ACHN (cell line): ENCODE measurements around the gene FAR1.
"Not testable (repeated sequence)": the region's sequence is repeated elsewhere in the genome, so short reads cannot be mapped to it uniquely, and the experiment has no call there.

ENCODE experiments used
- DNase-seq: peaks from one replicate; pipeline ENCODE4 v3.0.0-alpha.2; 2015
- in situ Hi-C: cut with HindIII; loops from 2 replicates; pipeline ENCODE4 v1.10.0; 2017; ENCODE audit warnings: low sequenced_read_pairs, low pct_ligation_motif_present, low pct_unique_long_range_greater_than_20kb

Gene FAR1, protein sequence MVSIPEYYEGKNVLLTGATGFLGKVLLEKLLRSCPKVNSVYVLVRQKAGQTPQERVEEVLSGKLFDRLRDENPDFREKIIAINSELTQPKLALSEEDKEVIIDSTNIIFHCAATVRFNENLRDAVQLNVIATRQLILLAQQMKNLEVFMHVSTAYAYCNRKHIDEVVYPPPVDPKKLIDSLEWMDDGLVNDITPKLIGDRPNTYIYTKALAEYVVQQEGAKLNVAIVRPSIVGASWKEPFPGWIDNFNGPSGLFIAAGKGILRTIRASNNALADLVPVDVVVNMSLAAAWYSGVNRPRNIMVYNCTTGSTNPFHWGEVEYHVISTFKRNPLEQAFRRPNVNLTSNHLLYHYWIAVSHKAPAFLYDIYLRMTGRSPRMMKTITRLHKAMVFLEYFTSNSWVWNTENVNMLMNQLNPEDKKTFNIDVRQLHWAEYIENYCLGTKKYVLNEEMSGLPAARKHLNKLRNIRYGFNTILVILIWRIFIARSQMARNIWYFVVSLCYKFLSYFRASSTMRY

DNA sequence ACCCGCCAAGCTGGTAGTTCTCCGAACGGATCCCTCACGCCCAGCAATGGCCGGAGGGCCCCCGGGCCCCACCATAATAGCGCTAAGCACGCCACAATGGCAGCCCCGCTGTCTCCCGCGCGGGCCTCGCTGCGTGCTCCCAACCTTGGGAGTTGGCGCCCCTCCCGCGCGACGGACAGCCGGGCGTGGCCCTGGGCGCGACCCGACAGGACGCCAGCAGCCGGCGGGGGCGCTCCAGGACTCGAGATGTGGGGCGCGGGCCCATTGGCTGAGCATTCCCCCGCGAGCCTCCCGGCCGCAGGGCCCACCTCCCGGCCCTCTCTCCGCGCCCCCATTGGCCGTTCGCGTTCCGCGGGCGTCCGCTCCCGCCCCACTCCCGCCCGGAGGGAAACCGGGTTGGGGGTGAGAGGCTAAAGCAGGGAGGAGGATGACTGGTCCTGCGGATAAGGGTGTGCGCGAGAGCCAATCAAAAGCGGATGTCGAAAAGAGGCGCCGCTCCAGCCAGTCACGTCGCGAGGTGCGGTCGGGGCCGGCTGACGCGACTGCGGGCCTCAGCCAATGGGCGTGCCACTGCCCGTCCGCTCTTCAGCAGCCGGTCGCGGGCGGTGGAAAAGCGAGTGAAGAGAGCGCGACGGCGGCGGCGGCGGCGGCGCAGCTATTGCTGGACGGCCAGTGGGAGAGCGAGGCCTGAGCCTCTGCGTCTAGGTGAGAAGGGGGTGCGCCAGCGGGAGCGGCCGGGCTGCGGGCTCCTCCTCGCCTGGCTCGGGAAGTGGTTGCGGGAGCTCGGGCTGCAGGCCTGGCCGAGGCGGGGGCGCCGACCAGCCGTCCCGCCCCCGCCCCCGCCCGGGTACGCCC is at the start of gene FAR1:
FAR1 (plus strand) TSS at position 567 of the 855 bp plus-strand sequence. CDS start 26,098 bp downstream, outside the sequence.
- in situ Hi-C loops: no loop called here
- DNase-seq: peak; percentile 96

DNA sequence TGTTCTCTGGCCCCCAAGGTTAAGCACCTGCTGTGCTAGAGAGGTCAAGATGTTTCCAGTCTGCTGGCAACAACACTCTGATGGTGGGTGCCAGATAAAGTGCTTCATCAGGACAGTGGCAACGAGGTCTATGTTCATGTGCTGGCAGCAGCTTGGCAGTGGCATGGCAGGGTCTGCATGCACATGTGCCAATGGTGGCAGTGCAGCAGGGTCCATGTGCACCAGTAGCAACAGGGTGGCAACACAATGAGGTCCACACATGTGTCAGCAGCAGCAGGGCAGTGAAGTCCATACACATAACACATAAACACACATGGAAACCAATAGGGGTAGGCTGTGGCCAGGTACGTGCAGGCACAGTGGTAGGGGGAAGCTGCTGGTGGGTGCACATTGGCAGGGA is 48.4 kb upstream of the FAR1 start:
- DNase-seq: no peak
- in situ Hi-C loops: no loop called here

DNA sequence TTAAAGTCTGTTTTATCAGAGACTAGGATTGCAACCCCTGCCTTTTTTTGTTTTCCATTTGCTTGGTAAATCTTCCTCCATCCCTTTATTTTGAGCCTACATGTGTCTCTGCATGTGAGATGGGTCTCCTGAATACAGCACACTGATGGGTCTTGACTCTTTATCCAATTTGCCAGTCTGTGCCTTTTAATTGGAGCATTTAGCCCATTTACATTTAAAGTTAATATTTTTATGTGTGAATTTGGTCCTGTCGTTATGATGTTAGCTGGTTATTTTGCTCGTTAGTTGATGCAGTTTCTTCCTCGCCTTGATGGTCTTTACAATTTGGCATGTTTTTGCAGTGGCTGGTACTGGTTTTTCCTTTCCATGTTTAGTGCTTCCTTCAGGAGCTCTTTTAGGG is 41.6 kb upstream of the FAR1 start:
- in situ Hi-C loops: not testable (repeated sequence)

DNA sequence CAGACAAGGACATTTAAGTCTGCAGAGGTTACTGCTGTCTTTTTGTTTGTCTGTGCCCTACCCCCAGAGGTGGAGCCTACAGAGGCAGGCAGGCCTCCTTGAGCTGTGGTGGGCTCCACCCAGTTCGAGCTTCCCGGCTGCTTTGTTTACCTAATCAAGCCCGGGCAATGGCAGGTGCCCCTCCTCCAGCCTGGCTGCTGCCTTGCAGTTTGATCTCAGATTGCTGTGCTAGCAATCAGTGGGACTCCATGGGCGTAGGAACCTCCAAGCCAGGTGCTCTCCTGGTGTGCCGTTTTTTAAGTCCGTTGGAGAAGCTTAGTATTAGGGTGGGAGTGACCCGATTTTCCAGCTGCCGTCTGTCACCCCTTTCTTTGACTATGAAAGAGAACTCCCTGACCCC is 39.8 kb upstream of the FAR1 start:
- in situ Hi-C loops, DNase-seq: not testable (repeated sequence)

More for the DNA sequence above, 41.6 kb upstream of the FAR1 start:
- not testable (repeated sequence) for DNase-seq

DNA sequence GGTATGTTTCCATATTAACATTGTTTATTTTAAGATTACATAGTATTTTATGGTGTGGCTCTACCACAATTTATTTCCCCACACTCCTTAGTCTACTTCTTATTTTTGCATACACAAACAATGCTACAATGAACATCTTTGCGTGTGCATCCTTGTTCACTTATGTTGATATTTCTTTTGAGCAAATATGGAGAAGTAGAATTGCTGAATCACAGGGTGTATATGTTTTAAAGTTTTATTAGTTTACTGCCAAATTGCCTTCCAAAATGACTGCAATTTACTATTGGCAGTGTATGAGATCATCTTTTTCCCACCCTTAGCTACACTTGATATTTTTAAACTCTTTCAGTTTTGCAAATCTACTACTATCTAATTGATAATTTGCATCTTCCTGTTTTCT is 38.7 kb upstream of the FAR1 start:
- DNase-seq: no peak
- in situ Hi-C loops: no loop called here

DNA sequence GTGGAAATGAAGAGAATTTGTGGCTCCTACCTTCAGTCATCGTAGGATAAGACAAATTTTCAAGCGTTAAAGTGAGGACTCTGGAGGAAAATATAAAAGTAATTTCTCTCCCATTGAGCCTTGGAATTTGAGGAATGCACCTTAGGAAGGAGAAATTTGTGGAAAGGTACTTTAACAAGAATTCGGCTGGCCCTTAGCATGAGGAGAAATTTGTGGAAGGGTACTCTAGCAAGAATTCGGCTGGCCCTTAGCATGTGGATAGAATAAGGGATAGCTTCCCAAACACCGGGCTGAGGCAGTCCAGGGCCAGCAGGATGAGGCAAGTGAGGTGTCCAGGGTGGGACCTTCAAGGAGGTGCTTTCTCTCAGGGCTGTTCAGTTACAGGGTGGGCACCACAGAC is 33.2 kb upstream of the FAR1 start:
- no peak for DNase-seq
- in situ Hi-C loops: no loop called here

DNA sequence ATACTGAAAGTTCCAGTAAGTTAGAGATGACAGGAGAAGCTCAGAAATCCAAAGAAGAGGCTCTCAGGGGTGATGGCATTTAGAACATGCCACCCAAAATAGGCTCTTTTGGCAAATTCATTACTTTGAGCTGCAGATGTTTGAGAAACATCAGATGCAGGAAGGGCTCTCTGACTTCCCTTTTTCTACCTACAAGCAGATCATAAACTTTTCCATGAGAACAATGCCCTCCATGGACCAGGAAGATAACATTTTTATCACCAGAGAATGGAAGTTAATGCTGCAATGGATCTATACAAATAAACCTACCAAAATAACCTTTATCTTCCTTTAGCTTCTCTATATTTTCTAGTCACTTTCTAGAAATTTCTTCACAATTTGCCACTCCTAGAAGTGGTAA is 32.7 kb upstream of the FAR1 start:
- no peak for DNase-seq
- in situ Hi-C loops: no loop called here

DNA sequence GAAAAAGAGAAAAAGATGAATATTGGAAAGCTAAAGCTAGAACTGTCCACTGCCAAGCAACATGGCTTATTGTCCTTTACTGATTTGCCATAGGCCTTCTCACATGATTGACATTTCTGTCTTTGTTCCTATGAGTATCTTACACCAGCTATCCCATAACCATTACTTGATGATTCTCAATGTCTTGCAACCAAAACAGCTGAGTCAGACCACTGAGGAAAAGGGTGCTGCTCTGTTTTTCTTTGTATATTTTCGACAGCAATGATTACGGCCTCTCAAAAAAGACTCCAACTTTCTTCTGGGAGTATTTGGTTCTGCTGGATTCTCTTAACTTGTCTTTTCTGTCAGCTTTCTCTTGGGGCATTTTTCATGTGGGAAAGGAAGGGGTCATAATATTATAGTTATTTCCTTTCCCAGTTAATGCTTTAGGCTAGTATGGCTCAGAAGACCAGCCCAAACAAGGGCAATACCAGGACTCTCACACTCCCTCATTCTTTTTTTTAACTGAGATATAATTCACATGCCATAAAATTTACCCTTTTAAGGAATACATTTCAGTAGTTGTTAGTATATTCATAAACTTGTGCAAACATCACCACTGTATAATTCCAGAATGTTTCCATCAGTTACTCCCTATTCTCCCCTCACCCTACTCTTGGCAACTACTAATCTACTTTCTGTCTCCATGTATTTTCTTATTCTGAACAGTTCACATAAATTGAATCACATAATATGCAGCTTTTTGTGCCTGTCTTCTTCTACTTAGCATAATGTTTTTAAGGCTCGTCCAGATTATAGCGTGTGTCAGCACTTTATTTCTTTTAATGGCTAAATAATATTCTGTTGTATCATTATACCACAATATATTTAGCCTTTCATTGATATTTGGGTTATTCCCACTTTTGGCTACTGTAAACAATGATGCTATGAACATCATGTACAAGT is 31.1 kb upstream of the FAR1 start:
- DNase-seq: no peak
- in situ Hi-C loops: no loop called here

DNA sequence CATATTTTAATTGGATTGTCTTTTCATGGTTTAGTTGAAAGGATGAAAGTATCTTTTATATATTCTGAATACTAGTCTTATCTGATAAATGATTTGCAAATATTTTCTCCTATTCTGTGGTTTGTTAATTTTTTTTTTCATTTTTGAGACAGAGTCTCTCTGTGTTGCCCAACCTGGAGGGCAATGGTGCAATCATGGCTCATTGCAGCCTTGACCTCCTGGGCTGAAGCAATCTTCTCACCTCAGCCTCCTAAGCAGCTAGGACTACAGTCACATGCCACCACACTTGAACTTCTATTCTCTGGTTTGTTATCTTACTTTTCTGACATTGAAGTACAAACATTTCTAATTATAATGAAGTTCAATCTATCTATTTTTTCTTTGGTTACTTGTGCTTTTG is 30.0 kb upstream of the FAR1 start:
- no peak for DNase-seq
- in situ Hi-C loops: no loop called here

DNA sequence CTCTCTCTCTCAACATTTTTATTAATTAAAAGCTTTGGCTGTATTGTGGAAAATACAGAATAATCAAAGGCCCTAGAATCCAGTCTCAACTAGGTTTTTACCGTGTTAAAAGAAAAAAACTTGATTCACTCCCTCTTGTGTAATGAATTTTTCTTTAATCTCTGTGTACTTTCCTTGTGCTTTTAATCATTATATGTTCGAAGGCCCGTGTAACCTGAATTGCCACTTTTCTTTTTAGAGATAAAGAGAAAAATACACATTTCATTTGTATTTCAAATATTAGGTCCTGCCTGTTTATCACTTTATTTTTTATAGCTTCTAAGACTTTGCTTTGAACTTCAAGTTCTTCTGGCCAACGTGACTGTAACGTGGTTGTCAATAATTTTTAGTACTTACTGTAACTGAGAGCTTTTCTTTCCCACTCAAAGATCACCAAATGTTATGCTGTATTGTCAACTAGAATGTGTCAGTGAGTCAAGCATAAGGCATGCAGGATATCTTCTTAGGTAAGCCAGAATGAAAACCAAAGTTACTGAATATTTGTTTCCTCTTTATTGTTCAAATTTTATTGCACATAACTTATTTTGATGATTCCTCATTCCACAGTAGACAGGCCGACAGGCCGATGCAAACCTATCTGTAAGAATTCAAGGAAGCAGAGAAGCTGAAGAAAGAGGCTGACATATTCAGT is 23.3 kb upstream of the FAR1 start:
- DNase-seq: peak; percentile 5
- in situ Hi-C loops: no loop called here

DNA sequence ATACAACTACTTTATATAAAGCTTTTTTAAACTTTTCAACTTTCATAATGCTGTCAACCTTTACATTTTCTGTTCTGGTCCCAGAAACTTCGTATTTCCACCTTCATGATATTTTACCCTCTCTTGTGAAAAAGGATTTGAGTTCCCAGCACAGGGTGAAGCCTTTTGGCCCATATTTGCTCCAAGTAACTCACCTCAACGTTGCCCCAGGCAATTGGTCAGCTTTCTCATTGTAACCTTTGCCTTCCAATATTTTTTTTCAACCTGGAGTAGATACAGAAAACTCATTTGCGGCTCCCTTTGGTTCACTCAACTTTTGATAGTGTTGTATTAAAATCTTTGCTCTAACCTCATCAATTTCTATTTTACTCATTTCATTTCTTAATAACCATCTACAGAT is 21.1 kb upstream of the FAR1 start:
- in situ Hi-C loops: no loop called here
- no peak for DNase-seq

DNA sequence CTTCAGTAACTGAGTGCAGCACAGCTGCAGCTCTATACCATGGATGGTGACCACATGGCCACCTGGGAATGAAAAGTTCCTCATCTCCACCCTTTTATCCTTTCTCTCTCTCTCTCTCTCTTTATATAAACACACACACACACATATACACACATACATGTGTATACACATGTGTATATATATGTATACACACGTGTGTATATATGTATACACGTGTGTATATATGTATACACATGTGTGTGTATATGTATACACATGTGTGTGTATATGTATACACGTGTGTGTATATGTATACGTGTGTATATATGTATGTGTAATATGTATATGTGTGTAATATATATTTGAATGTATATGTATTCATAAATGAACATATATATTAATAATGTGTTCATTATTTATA is 18.8 kb upstream of the FAR1 start:
- DNase-seq: no peak
- in situ Hi-C loops: no loop called here

DNA sequence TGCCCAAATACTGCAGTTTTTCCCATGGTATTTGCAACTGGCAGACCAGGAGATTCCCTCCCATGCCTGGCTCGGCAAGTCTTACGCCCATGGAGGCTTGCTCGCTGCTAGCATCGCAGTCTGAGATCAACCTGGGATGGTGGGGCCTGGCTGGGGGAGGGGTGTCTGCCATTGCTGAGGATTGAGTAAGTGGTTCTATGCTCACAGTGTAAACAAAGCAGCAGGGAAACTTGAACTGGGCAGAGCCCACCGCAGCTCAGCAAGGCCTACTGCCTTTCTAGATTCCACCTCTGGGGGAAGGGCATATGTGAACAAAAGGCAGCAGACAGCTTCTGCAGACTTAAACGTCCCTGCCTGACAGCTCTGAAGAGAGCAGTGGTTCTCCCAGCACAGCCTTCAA is 17.0 kb upstream of the FAR1 start:
- in situ Hi-C loops: not testable (repeated sequence)

DNA sequence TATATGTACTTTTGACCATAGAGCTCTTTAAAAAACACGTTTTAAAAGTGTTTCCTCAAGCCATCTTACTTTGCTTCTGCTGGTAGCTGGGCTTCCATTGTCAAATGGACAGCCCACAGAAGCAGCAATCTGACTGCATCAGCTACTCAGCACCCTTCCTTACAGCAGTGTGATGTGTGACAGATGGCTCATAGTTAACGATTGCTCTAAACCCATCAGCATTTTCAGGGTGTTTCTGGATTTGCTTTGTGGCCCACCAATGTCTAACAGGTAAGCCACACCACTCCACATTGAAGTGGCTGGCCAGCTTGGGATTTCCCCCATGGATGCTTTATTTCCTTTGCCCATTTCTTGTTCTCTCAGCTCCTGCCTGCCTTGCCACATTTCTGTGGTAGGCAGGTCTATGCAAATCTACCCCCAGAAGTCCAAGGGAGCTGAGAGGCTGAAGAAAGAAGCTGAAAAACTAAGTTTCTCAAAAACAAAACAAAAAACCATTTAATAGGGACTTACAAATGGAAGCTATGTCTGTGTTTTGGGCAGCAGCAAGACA is 7.3 kb upstream of the FAR1 start:
- no peak for DNase-seq
- in situ Hi-C loops: no loop called here

More for the DNA sequence above, 17.0 kb upstream of the FAR1 start:
- DNase-seq: not testable (repeated sequence)

DNA sequence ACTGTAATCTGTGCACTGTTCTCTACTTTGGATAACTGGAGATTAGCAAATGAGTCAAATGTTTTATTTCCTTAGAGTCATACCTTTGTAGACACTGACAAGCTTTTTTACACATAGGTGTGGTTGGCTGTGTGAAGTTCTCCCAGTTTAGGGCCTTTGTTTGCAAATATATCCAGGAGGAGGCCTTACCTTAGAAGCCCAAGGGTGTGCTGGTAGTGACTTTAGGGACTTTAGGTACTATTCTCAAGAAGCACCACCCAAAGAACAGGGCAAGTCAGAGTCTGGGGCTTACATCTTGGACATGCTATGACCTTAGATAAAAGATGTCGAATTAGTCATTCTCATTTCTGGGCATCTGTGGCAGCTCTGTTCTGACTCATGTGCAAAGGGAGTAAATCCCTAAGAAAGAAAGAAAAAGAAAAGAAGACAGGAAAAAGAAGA is 4.8 kb upstream of the FAR1 start:
- peak; percentile 8 for DNase-seq
- in situ Hi-C loops: no loop called here

DNA sequence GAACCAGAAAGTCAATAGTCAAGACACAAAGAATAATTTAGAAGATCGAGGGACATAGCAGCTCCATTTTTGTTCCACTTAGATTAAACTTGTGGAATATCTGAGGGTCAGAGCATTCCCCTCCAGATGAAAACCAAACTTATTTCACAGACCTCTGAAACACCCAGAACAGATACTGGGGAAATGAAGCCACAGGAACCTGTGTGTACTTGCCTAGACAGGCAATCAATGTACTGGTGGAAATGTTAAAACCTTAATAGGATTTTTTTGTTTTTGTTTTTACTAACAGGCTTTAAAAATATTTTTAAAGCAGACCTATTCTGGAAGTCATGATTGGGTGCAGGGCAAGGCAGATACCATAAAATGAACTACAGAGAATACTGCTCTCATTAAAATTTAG is 4.1 kb upstream of the FAR1 start:
- no peak for DNase-seq
- in situ Hi-C loops: no loop called here

DNA sequence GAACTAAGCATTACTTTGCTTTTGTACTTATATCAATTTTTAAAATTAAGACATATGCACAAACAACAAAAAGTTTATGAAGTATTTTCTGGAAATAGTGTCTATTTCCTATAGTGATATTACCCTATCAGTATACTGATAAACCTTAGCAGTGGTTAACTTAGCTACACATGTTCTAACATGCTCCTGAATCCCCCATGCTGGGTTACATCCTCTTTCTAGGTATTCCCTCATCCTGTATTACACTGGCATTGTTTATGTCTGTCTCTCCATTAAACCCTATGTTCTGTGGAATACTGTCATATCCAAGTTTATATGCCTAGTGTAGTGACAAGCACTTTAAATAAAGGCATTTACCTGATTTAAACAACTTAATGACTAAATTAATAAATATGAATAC is 1.8 kb upstream of the FAR1 start:
- in situ Hi-C loops: no loop called here
- DNase-seq: no peak

DNA sequence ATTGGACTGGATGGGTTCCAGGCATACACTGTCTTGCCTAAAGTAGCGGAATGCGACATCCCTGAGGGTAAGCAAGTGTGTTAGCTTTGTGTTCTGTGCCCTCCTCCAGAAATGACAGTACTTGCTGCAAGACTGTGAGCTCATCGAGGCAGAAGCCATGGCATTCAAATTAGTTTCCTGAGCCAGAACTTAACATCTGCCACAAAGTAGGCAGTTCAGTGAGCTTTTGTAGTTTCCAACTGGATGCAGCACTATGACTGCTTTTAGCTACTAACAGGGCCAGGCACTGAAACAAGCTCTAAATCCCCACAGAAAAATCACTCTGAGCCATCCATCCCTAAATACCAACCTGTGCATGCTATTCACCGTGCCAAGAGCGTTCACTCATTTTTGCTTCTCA is 1.2 kb upstream of the FAR1 start:
- no peak for DNase-seq
- in situ Hi-C loops: no loop called here
